HUES64 (cell line): ENCODE results near the gene FOXB1. TPM values are rescaled to one million over a fixed set of nuclear protein-coding genes. Genes with fewer than 3 reads are reported as not detected.

Experiments used
- H3K27ac ChIP-seq: 2 replicates; pipeline ENCODE4 v1.7.0; 2013; ENCODE audit warnings: low read depth, low read length, inconsistent platforms
- H3K27me3 ChIP-seq: 2 replicates; pipeline ENCODE4 v1.6.1; 2013; ENCODE audit warnings: mild to moderate bottlenecking, low read length; ENCODE audit not compliant: insufficient read depth
- H3K36me3 ChIP-seq: 2 replicates; pipeline ENCODE4 v1.6.1; 2013; ENCODE audit warnings: mild to moderate bottlenecking, low read length; ENCODE audit not compliant: insufficient read depth
- H3K4me1 ChIP-seq: 2 replicates; pipeline ENCODE4 v1.6.1; 2013; ENCODE audit warnings: mild to moderate bottlenecking, low read length, moderate library complexity; ENCODE audit not compliant: insufficient read depth
- H3K4me3 ChIP-seq: 2 replicates; pipeline ENCODE4 v1.5.1; 2013; ENCODE audit warnings: mild to moderate bottlenecking, low read length, moderate library complexity
- H3K9ac ChIP-seq: 2 replicates; pipeline ENCODE4 v1.6.1; 2013; ENCODE audit warnings: mild to moderate bottlenecking, low read depth, low read length
- H3K9me3 ChIP-seq: 2 replicates; pipeline ENCODE4 v1.6.1; 2013; ENCODE audit warnings: low read depth, low read length; ENCODE audit not compliant: insufficient read depth
- whole genome bisulfite sequencing: fragments of 150-250, 120-280 bp; methylation state at CpG from one replicate; pipeline ENCODE4 v1.1.7; 2013; ENCODE audit warnings: missing lambda C conversion rate; 5-methylcytosine and 5-hydroxymethylcytosine counted together
- polyA plus RNA-seq, 2 experiments: library from polyadenylated mRNA; stranded (reverse); fragments of 50-300 nt; gene quantifications; one replicate each; pipeline ENCODE4 v1.2.3, GENCODE V29; 2013

Gene FOXB1
- 16.4 TPM for polyA plus RNA-seq (2013, experiment 1 of 2)
- 23.1 TPM for polyA plus RNA-seq (2013, experiment 2 of 2)

DNA sequence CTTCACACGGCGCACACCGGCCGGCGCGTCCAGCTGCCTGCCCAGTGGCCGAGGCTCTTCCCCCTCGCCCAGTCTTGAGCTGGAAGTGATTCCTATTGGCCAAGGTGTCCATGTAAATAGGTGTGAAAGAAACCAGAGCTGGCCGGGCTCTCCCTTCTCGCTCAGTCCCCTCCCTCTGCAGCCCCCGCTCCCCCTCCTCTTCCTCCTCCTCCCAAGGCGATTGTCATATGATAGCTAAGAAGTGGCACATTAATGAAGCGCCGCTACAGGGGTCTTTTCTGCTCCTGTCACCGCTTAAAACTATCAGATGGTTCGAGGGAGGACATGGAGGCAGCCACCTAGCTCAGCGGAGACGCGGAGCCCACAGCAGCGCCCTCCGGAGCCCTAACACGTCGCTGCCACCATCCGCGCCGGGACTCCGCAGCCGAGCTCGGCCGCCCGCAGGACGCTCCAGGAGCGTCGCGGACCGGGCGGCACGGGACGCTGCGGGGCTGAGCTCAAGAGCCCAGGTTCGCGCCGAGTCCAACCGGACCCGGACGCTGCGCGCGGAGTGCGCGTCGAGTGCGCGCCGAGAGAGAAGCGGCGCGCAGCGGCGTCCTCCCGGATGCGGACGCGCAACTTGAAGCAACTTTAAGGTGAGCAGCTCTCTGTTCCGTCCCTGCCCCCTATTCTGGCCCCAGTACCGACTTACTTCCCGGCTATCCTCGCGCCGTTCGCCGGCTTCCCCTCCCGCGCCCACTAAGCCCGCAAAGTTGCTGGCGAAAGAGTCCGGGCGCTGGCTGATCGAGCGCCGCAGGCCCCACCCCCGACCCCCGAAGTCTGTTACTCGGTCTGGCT, at the start of gene FOXB1:
Gene FOXB1 (plus strand): TSS at position 303 of the 837 bp plus-strand sequence. CDS start 653 bp downstream, outside the sequence.
- Histone ChIP-seq H3K9ac (peak within 1 kb of the TSS; percentile 34), H3K4me3 (peak within 1 kb of the TSS; percentile 62)

DNA sequence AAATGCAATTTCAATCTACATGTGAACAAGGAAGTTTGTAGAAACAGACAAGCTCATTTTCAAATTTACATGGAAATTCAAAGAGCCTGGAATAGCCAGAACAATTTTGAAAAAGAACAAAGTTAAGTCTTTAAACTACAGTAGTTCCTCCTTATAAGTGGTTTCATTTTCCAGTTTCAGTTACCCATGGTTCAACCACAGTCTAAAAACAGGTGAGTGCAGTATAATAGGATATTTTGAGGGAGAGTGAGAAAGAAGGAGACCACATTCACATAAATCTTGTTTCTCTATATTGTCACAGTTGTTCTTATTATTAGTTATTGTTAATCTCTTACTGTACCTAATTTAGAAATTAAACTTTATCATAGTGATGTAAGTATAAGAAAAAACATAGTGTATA, 45.8 kb upstream of the FOXB1 start:
- no peak overlapping the region for H3K27ac ChIP-seq
- H3K4me3 ChIP-seq = no peak overlapping the region
- peaks cover 4% of the 10 kb centered on the region for H3K4me1 ChIP-seq
- no peaks in the 10 kb centered on the region for H3K36me3 ChIP-seq
- peaks cover 33% of the 10 kb centered on the region for H3K9me3 ChIP-seq
- H3K9ac ChIP-seq = no peak overlapping the region
- H3K27me3 ChIP-seq = no peaks in the 10 kb centered on the region

More for the DNA sequence above, at the start of gene FOXB1:
- under 1% methylated on average over 83 of the region's 84 CpGs for WGBS
- H3K36me3 ChIP-seq = no peaks in the 10 kb centered on the region
- H3K4me1 ChIP-seq = peaks cover 51% of the 10 kb centered on the region
- peaks cover 96% of the 10 kb centered on the region for H3K27me3 ChIP-seq
- H3K27ac ChIP-seq = peak within 1 kb of the TSS; percentile 52; the same call in 1 of the 2 replicates
- no peaks in the 10 kb centered on the region for H3K9me3 ChIP-seq

DNA sequence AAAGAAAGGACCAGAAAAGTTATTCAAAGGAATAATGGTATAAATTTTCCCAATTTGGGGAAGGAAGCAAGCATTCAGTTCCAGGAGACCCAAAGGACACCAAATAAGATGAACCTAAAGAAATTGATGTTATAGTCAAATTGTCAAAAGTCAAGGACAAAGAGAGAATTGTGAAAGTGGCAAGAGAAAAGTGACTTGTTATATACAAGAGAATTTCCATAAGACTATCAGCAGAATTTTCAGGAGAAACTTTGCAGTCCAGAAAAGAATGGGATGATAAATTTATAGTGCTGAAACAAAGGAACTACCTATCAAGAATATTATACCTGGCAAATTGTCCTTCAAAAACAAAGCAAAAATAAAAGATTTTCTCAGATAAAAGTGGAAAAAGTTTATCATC, 43.8 kb upstream of the FOXB1 start:
- H3K4me3 ChIP-seq = no peak overlapping the region
- H3K4me1 ChIP-seq = no peaks in the 10 kb centered on the region
- H3K36me3 ChIP-seq = no peaks in the 10 kb centered on the region

GRCh38 chr15:59963322-59963721, 40.8 kb upstream of the FOXB1 start:
- Histone ChIP-seq H3K4me1 (no peaks in the 10 kb centered on the region), H3K36me3 (no peaks in the 10 kb centered on the region), H3K9me3 (peaks cover 27% of the 10 kb centered on the region), H3K27ac (no peak overlapping the region), H3K4me3 (no peak overlapping the region), H3K27me3 (no peaks in the 10 kb centered on the region), H3K9ac (no peak overlapping the region)
- 40% methylated on average over 1 of the region's 1 CpG for WGBS

More for the DNA sequence above, 43.8 kb upstream of the FOXB1 start:
- H3K27ac ChIP-seq = no peak overlapping the region
- peaks cover 33% of the 10 kb centered on the region for H3K9me3 ChIP-seq
- H3K9ac ChIP-seq = no peak overlapping the region
- H3K27me3 ChIP-seq = no peaks in the 10 kb centered on the region

GRCh38 chr15:59963925-59964324, 40.2 kb upstream of the FOXB1 start:
- H3K27ac ChIP-seq = no peak overlapping the region
- no peak overlapping the region for H3K9ac ChIP-seq
- H3K4me3 ChIP-seq = no peak overlapping the region
- no peaks in the 10 kb centered on the region for H3K27me3 ChIP-seq
- peaks cover 22% of the 10 kb centered on the region for H3K9me3 ChIP-seq
- no peaks in the 10 kb centered on the region for H3K4me1 ChIP-seq
- no peaks in the 10 kb centered on the region for H3K36me3 ChIP-seq

- H3K27ac ChIP-seq = no peak overlapping the region
- H3K9me3 ChIP-seq = peaks cover 4% of the 10 kb centered on the region; the same call in 1 of the 2 replicates
- H3K4me3 ChIP-seq = no peak overlapping the region
- H3K9ac ChIP-seq = no peak overlapping the region
- no peaks in the 10 kb centered on the region for H3K4me1 ChIP-seq
- no peaks in the 10 kb centered on the region for H3K36me3 ChIP-seq
- WGBS = 94% methylated on average over 6 of the region's 6 CpGs
- H3K27me3 ChIP-seq = no peaks in the 10 kb centered on the region
Measured at GRCh38 chr15:59965741-59966140, 38.4 kb upstream of the FOXB1 start.

DNA sequence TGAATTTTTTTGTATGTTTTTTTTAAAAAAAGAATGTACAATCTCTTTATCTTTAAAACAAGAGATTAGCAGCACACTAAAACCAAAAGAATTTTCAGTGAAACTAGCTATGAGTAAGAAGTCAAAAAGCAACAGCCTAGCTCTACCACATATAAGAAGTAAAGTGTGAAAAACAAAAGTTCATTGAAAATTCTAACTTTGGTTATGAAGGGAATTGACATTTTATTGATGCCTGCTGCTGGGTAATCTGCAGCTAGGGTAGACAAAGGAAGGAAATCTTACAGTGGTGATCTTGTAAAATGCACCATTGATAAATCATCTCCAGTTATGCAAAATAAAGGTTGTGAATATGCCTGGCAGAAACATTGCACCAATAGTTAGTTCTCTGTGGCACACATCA, 37.8 kb upstream of the FOXB1 start:
- Histone ChIP-seq H3K27me3 (no peaks in the 10 kb centered on the region), H3K9me3 (no peaks in the 10 kb centered on the region; the same call in 1 of the 2 replicates), H3K27ac (no peak overlapping the region), H3K4me3 (no peak overlapping the region), H3K9ac (no peak overlapping the region), H3K4me1 (no peaks in the 10 kb centered on the region), H3K36me3 (no peaks in the 10 kb centered on the region)

DNA sequence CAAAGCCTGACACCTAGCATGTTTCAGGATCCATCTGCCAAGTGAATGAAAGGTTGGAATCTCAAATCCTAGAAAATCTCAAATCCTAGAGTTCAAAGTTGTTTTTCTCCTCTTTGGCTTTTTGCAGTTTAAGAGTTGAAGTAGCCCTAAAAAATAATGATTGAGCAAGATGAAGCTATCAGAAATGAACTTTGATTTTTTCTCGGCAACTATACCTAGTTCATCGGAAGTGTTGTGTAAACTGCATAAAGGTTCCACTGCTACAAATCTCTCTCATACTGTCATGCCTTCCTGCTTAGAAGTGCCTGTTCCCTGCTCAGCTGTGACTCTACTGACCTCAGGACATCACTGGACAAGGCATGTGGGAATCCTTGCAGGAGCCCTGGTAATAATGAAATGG, 35.8 kb upstream of the FOXB1 start:
- Histone ChIP-seq H3K27ac (no peak overlapping the region), H3K4me3 (no peak overlapping the region), H3K4me1 (no peaks in the 10 kb centered on the region), H3K9ac (no peak overlapping the region), H3K36me3 (no peaks in the 10 kb centered on the region), H3K27me3 (no peaks in the 10 kb centered on the region), H3K9me3 (no peaks in the 10 kb centered on the region; the same call in 1 of the 2 replicates)
- 98% methylated on average over 2 of the region's 2 CpGs for WGBS

DNA sequence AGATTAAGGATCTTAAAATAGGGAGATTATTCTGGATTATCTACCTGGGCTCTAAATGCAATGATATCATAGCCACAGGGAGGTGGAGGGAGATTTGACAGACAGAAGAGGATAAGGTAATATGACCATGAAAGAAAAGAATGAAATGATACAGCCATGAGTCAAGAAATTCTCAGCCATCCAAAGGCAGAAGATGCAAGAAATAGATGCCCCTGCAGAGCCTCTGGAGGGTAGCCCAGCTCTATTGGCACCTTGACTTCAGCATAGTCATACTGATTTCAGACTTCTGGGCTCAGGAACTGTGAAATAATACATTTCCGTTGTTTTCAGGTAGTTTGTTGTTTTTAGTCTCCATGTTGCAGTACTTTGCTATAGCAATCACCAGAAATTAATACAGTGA, 31.9 kb upstream of the FOXB1 start:
- H3K27me3 ChIP-seq = no peaks in the 10 kb centered on the region
- H3K9ac ChIP-seq = no peak overlapping the region
- H3K4me3 ChIP-seq = no peak overlapping the region
- H3K4me1 ChIP-seq = no peaks in the 10 kb centered on the region
- no peaks in the 10 kb centered on the region for H3K36me3 ChIP-seq
- no peaks in the 10 kb centered on the region for H3K9me3 ChIP-seq
- 88% methylated on average over 1 of the region's 1 CpG for WGBS
- H3K27ac ChIP-seq = no peak overlapping the region

DNA sequence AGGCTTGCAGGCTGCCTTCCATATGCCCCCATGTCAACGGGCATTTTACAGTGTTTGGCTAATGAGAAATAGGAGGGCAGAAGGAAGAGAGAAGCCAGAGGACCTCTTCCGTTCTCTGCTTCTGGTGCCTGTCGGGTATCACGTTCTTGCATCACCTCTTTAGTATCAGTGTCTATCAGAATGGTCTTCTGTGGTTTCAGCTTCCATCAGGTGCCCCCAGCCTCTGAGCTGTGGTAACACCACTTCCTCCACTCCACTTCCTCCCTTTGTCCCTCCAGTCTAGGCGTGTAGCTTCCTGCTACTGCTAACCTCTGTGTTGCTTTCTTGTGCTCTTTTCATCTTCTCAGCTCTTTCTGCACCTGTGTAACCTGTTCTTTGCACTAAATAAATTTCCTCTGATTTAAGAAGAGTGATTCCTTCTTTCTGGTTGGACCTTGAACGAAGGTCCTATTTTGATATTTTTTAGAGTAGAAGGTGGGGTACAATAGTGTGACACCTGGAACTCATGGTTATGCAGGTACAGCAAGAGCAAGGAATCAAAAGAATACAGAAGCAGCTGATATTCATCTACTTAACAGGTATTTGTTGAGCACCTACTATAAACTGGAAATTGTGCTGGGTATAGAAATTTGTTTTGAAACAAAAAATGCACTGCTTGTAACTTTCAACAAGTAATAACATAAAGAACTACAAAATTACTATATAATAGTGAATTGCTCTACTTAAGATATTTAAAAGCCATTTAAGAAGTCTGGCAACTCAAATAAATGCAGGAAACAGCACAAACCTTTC, 27.4 kb upstream of the FOXB1 start:
- Histone ChIP-seq H3K4me1 (no peaks in the 10 kb centered on the region), H3K9me3 (no peaks in the 10 kb centered on the region), H3K4me3 (no peak overlapping the region), H3K27ac (no peak overlapping the region), H3K27me3 (no peaks in the 10 kb centered on the region), H3K9ac (no peak overlapping the region), H3K36me3 (no peaks in the 10 kb centered on the region)
- WGBS = 95% methylated on average over 6 of the region's 6 CpGs

DNA sequence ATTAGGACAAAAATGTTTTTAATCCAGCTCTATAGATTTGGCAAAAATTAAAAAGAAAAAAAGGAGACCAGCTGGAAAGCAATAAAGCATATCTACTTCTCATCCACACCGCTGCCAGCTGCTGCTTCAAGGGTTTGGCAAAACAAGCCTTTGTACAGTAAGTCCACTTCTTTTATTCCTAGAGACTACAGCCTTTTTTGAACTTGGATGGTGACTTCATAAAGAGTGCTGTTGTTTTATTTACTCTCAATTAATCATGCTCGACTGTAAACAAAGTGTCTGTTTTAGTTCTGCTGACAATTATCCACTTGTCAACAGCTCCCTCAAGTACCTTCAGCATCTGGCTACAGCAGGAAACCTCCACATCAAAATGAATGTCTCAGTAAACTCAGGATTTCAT, 12.3 kb upstream of the FOXB1 start:
- 97% methylated on average over 2 of the region's 2 CpGs for WGBS

More for the DNA sequence above, 12.3 kb upstream of the FOXB1 start:
- Histone ChIP-seq H3K27me3 (peaks cover 29% of the 10 kb centered on the region), H3K4me3 (no peak overlapping the region), H3K9me3 (no peaks in the 10 kb centered on the region), H3K9ac (no peak overlapping the region), H3K4me1 (peaks cover 25% of the 10 kb centered on the region), H3K36me3 (no peaks in the 10 kb centered on the region), H3K27ac (no peak overlapping the region)
